MCF 10A (cell line): Measurements from ENCODE around the gene SP6. TPM values are rescaled to one million over a fixed set of nuclear protein-coding genes. Genes with fewer than 3 reads are reported as not detected.
A peak's percentile ranks its signal among the peaks of the same experiment; 100 is the strongest.

Experiments
- BruUV-seq: library from RNA; stranded (reverse); fragments of 400-500 nt; replicated peaks from 2 replicates; lab custom pipeline; 2021; lab: Mats Ljungman, UMichigan
- CTCF ChIA-PET: fragments of 300-600 bp; sonication (Branson Sonifier 250); formaldehyde crosslinking; extraction: SDS; loops from one replicate; lab custom pipeline; 2021; ENCODE audit warnings: antibody characterized with exemption, inconsistent platforms; lab: Yijun Ruan, JAX
- POLR2A ChIA-PET: fragments of 300-600, 350-650 bp; sonication (Branson Sonifier 250); formaldehyde crosslinking; extraction: SDS; loops from one replicate; lab custom pipeline; 2020; ENCODE audit warnings: antibody characterized with exemption, inconsistent platforms; lab: Yijun Ruan, JAX
- DNase-seq: peaks from one replicate; pipeline ENCODE4 v3.0.0-alpha.2; 2018; ENCODE audit not compliant: unreplicated experiment
- H3K27ac Mint-ChIP-seq: one replicate; pipeline ENCODE4 v1.8.0; 2022; ENCODE audit warnings: mild to moderate bottlenecking, low read depth, mixed read lengths; ENCODE audit not compliant: unreplicated experiment
- H3K27me3 Mint-ChIP-seq: one replicate; pipeline ENCODE4 v1.8.0; 2022; ENCODE audit warnings: mixed read lengths; ENCODE audit not compliant: insufficient read depth, unreplicated experiment
- H3K36me3 Mint-ChIP-seq: one replicate; pipeline ENCODE4 v1.8.0; 2022; ENCODE audit warnings: mild to moderate bottlenecking, moderate library complexity, mixed read lengths; ENCODE audit not compliant: insufficient read depth, unreplicated experiment
- H3K4me1 Mint-ChIP-seq: one replicate; pipeline ENCODE4 v1.8.0; 2022; ENCODE audit warnings: mixed read lengths; ENCODE audit not compliant: insufficient read depth, unreplicated experiment
- H3K4me3 Mint-ChIP-seq: one replicate; pipeline ENCODE4 v1.8.0; 2022; ENCODE audit warnings: mild to moderate bottlenecking, moderate library complexity, mixed read lengths; ENCODE audit not compliant: unreplicated experiment
- H3K9me3 Mint-ChIP-seq: one replicate; pipeline ENCODE4 v1.8.0; 2022; ENCODE audit warnings: mixed read lengths; ENCODE audit not compliant: unreplicated experiment
- intact Hi-C: fragments of 100-400 bp; cut with micrococcal nuclease; formaldehyde crosslinking; loops from 2 replicates; pipeline ENCODE4 v1.14.1; 2022
- total RNA-seq: library from RNA; stranded (reverse); gene quantifications from 2 replicates; pipeline ENCODE4 v1.2.3, GENCODE V29; 2022
- TF ChIP-seq, protein P1 (sequence below): fragments of 200-600 bp; IDR thresholded peaks from one replicate; pipeline ENCODE4 v1.8.0; 2022; ENCODE audit warnings: antibody characterized with exemption, mild to moderate bottlenecking; ENCODE audit not compliant: unreplicated experiment

SP6 gene
- total RNA-seq, 1 experiment from 2014 or later, result 1.5 TPM

DNA sequence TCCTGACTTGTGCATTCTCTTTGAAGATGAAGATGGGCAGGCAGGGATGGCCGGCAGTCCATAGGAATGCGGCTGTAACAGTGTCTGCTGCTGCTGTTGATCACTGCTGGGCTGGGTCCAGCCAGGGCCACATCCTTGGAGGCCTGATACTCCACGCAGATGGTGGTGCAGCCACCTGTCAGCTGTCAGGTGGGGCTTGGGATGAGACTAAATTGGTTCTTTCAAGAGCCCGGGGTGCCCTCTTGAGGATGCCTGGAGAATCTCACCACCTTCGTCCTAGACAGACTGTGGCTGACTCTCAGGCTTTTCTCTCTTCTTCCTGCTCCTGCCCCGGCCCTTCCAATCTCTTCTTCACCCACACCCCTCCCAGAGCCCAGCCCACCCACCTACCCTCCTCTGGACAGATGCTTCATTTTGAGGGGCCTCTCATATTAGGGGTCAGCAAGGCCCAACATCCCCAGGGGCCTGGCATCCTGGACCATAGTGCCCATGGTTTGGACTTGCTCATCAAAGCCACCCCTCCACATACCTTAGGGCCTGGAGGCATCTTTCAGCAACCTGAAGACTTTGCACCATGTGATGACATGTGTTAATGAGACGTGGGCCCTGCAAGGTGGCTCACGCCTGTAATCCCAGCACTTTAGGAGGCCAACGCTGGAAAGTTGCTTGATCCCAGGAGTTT is 48.5 kb downstream of the SP6 start:
- POLR2A ChIA-PET, result interaction anchor here (0.7 to 1.4 kb wide), 2 partner anchors 73 to 137 kb away, joined by 3 read pairs; no protein-coding TSS in a partner anchor

DNA sequence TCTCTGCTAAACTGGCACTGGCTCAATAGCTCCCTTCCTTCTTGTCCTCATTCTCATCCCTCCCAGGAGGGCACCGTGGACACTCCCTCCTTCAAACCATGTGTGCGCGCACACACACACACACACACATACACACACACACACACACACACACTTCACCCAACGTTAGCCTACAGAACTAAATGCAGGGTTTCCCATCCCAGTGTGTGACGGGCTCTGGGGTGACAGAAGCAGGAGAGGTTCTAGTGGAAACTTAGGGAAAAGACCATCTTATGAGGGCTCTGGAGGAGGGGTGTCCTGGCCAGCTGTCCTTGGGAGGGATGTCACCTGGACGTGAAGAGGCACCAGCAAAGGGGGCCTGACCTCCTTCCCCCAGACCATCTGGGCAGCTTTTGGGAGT is 49.1 kb downstream of the SP6 start:
- TF ChIP-seq, protein P1, sequence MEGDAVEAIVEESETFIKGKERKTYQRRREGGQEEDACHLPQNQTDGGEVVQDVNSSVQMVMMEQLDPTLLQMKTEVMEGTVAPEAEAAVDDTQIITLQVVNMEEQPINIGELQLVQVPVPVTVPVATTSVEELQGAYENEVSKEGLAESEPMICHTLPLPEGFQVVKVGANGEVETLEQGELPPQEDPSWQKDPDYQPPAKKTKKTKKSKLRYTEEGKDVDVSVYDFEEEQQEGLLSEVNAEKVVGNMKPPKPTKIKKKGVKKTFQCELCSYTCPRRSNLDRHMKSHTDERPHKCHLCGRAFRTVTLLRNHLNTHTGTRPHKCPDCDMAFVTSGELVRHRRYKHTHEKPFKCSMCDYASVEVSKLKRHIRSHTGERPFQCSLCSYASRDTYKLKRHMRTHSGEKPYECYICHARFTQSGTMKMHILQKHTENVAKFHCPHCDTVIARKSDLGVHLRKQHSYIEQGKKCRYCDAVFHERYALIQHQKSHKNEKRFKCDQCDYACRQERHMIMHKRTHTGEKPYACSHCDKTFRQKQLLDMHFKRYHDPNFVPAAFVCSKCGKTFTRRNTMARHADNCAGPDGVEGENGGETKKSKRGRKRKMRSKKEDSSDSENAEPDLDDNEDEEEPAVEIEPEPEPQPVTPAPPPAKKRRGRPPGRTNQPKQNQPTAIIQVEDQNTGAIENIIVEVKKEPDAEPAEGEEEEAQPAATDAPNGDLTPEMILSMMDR, result no peak
- H3K27me3 Mint-ChIP-seq, result peaks cover 14% of the 10 kb centered on the region
- no peaks in the 10 kb centered on the region for H3K4me1 Mint-ChIP-seq
- no peaks in the 10 kb centered on the region for H3K9me3 Mint-ChIP-seq
- H3K27ac Mint-ChIP-seq, result no peak overlapping the region
- intact Hi-C loops, result loop anchor here (1.0 kb wide), 2 partner anchors 26 to 104 kb away; no protein-coding TSS in a partner anchor
- no peak overlapping the region for H3K4me3 Mint-ChIP-seq
- POLR2A ChIA-PET, result interaction anchor here (0.7 to 1.4 kb wide), 2 partner anchors 72 to 137 kb away, joined by 3 read pairs; no protein-coding TSS in a partner anchor
- H3K36me3 Mint-ChIP-seq, result no peaks in the 10 kb centered on the region
- no peak for DNase-seq
- CTCF ChIA-PET, result interaction anchor here (0.6 to 3.1 kb wide), 18 partner anchors 9 to 216 kb away, joined by 3 to 33 read pairs (median 4); partner anchors contain the start of gene OSBPL7
- no TSS peak for BruUV-seq

More for the DNA sequence above, 48.5 kb downstream of the SP6 start:
- Mint-ChIP-seq H3K27ac (no peak overlapping the region), H3K27me3 (peaks cover 8% of the 10 kb centered on the region), H3K4me3 (no peak overlapping the region), H3K4me1 (no peaks in the 10 kb centered on the region), H3K36me3 (no peaks in the 10 kb centered on the region), H3K9me3 (no peaks in the 10 kb centered on the region)
- intact Hi-C loops, result loop anchor here (1.0 kb wide), 2 partner anchors 26 to 104 kb away; no protein-coding TSS in a partner anchor
- no TSS peak for BruUV-seq
- TF ChIP-seq, protein P1, result peak; percentile 70
- peak; percentile 67 for DNase-seq
- CTCF ChIA-PET, result interaction anchor here (0.6 to 3.1 kb wide), 14 partner anchors 13 to 168 kb away, joined by 3 to 33 read pairs (median 4); partner anchors contain the start of genes CDK5RAP3 and OSBPL7

DNA sequence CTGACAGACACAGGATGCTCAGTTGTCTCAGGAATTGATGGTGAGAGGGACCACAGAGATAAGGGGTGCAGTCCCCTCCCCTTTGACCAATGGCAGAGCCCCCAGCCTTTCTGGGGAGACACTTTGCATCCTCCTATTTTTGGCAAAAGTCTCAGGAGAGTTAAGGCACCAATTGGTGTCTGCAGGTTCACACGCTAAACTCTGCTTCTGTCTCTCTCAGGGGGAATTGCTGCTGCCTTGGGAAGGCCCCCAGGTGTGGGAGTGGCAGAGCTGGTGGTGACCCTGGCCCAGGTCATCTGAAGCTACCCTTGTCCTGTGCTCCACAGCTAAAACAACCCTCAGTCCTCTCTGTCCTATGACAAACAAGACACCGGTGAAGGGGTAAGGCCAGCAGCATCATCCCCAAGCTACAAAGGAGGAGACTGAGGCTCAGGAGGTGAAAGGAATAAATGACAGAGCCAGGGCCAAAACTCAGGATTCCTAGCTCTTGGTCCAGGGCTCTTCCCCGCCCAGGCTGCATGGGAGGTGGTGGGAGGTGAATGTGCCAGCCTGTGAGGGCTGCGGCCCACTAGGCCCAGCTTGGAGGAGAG is 49.7 kb downstream of the SP6 start:
- Mint-ChIP-seq H3K4me3 (no peak overlapping the region), H3K27ac (no peak overlapping the region), H3K36me3 (no peaks in the 10 kb centered on the region), H3K9me3 (no peaks in the 10 kb centered on the region), H3K4me1 (no peaks in the 10 kb centered on the region), H3K27me3 (peaks cover 20% of the 10 kb centered on the region)
- DNase-seq, result no peak
- TF ChIP-seq, protein P1, result no peak
- BruUV-seq, result no TSS peak
- ChIA-PET CTCF (interaction anchor here (0.6 to 3.1 kb wide), 17 partner anchors 8 to 217 kb away, joined by 3 to 33 read pairs (median 4); partner anchors contain the start of gene OSBPL7), POLR2A (interaction anchor here (1.4 kb wide), 1 partner anchor 136 kb away, joined by 3 read pairs; no protein-coding TSS in a partner anchor)
- intact Hi-C loops, result no loop called here

DNA sequence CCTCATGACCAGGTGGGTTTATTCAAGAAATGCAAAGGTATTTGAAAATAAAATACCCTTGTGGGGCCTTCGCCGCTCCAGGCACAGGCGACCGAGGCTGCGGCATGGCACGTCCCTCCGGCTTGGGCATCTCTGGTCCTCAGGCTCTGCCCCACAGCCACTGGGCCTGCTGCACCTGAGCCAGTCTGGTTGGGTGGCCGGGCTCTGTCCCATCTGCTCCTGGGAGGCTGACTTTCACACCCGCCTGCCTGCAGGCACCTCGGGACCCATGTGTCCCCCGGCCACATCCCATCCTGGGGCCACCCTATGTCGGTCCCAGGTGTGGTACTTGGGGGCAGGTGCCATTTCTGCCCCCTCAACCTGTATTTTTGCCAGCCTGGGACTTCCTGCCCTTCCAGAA is 50.3 kb downstream of the SP6 start:
- no TSS peak for BruUV-seq
- Mint-ChIP-seq H3K36me3 (no peaks in the 10 kb centered on the region), H3K27me3 (peaks cover 26% of the 10 kb centered on the region), H3K4me3 (no peak overlapping the region), H3K9me3 (no peaks in the 10 kb centered on the region), H3K27ac (no peak overlapping the region), H3K4me1 (no peaks in the 10 kb centered on the region)
- TF ChIP-seq, protein P1, result no peak
- no peak for DNase-seq
- ChIA-PET CTCF (interaction anchor here (0.6 to 3.1 kb wide), 6 partner anchors 8 to 218 kb away, joined by 3 to 33 read pairs (median 5); no protein-coding TSS in a partner anchor), POLR2A (interaction anchor here (1.4 kb wide), 1 partner anchor 135 kb away, joined by 3 read pairs; no protein-coding TSS in a partner anchor)
- intact Hi-C loops, result no loop called here
